GM06990 (cell line): ENCODE measurements around the gene EML1.

ENCODE experiments used
- DNase-seq: peaks from one replicate; pipeline ENCODE4 v3.0.0-alpha.2; 2011; ENCODE audit not compliant: insufficient read length; ENCODE audit errors: extremely low read depth
- H3K27me3 ChIP-seq: replicated peaks from 2 replicates; pipeline ENCODE4 v1.6.0; 2011; ENCODE audit warnings: low read length; ENCODE audit not compliant: control insufficient read depth, insufficient read depth
- H3K36me3 ChIP-seq: 2 replicates; pipeline ENCODE4 v1.5.1; 2011; ENCODE audit warnings: low read length; ENCODE audit not compliant: control insufficient read depth, insufficient read depth
- H3K4me3 ChIP-seq: replicated peaks from 2 replicates; pipeline ENCODE4 v1.5.1; 2011; ENCODE audit warnings: low read depth, mild to moderate bottlenecking, control low read depth, low read length
- TF ChIP-seq, protein P1 (sequence below): IDR thresholded peaks from 2 replicates; pipeline ENCODE4 v1.5.1; 2011; ENCODE audit warnings: low read length, control low read depth, mild to moderate bottlenecking, inconsistent platforms; ENCODE audit not compliant: insufficient read depth, poor library complexity, severe bottlenecking

Gene EML1

DNA sequence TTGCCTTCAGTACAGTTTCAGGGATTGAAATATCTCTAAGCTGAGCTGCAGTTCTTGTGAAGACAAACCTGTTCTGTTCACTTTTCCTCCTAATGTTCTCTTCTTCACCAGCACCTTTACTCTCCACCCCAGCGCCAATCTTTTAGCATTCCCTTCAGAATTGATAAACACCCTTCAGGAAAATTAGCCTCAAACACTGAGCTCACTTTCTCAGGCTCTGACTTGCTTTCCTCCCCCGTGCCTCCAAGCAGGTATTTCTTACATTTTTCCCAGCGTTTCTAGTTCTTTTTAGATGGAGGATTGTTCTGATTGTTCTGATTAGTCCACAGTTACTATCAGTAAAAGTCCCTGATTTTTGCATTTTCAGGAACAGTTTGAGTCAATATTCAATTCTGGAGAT, 183.5 kb downstream of the EML1 start:
- Histone ChIP-seq H3K36me3 (no peaks in the 10 kb centered on the region), H3K4me3 (no peak overlapping the region), H3K27me3 (no peaks in the 10 kb centered on the region; the same call in 1 of the 2 replicates)
- no peak for DNase-seq
- TF ChIP-seq, protein P1, sequence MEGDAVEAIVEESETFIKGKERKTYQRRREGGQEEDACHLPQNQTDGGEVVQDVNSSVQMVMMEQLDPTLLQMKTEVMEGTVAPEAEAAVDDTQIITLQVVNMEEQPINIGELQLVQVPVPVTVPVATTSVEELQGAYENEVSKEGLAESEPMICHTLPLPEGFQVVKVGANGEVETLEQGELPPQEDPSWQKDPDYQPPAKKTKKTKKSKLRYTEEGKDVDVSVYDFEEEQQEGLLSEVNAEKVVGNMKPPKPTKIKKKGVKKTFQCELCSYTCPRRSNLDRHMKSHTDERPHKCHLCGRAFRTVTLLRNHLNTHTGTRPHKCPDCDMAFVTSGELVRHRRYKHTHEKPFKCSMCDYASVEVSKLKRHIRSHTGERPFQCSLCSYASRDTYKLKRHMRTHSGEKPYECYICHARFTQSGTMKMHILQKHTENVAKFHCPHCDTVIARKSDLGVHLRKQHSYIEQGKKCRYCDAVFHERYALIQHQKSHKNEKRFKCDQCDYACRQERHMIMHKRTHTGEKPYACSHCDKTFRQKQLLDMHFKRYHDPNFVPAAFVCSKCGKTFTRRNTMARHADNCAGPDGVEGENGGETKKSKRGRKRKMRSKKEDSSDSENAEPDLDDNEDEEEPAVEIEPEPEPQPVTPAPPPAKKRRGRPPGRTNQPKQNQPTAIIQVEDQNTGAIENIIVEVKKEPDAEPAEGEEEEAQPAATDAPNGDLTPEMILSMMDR: no peak

DNA sequence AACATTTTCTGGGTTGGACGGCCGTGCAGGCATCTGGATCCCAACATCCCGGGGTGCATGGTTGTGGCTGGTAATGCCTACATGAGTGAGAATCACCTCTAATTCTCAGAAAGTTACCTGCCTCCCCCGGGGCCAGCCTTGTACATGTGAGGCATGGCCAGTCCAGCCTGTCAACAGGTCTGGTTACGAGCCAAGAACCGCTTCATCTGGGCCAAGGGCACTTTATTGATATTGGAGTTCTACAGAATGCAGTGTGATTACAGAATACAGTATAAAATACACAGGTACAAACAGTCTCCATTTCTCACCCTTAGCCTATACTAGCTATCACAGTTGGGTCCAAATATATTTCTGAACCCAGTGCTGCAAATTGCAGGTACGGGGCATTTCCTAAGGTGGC, 187.1 kb downstream of the EML1 start:
- H3K36me3 ChIP-seq: no peaks in the 10 kb centered on the region
- no peak for DNase-seq
- no peak overlapping the region for H3K4me3 ChIP-seq
- TF ChIP-seq, protein P1: no peak
- no peaks in the 10 kb centered on the region for H3K27me3 ChIP-seq

- Histone ChIP-seq H3K27me3 (no peaks in the 10 kb centered on the region), H3K4me3 (no peak overlapping the region), H3K36me3 (no peaks in the 10 kb centered on the region)
- DNase-seq: no peak
- TF ChIP-seq, protein P1: no peak
Observed at GRCh38 chr14:99981806-99982205, 188.6 kb downstream of the EML1 start.

DNA sequence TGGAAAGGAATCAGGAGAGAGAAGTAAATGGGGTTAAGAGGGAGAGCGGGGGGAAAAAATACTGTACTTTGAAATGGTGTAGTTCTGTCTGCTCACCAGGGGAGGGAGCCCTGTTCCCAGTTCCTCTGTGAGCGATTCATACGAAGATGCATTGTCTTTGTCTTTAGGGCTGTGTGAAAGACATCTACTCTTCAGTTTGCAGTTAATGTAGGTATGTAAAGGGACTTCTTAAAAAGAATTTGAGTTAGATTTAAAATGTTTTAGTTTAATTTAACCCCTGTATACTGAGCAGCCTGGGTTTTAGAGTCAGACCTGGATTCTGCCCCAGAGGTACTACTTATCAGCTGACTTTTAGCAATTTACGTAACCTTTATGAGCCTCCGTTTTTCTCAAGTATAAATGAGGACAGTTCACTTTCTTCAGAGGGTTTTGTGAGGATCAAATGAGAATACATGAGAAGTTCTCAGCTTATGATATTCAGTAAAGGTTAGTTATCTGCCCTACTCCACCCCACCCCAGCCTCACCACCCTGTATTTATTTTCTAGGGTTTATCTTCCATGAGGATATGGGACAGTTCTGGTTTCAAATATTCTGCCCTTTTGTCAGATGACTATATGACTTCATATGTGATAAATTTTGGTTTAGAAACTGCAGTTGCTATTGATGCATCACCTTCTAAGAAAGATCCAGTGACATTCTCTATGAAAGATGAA, 189.5 kb downstream of the EML1 start:
- Histone ChIP-seq H3K27me3 (no peaks in the 10 kb centered on the region), H3K36me3 (no peaks in the 10 kb centered on the region), H3K4me3 (no peak overlapping the region)
- DNase-seq: no peak
- TF ChIP-seq, protein P1: peak; percentile 83

- H3K4me3 ChIP-seq: no peak overlapping the region
- H3K27me3 ChIP-seq: no peaks in the 10 kb centered on the region
- TF ChIP-seq, protein P1: no peak
- H3K36me3 ChIP-seq: no peaks in the 10 kb centered on the region
- no peak for DNase-seq
Observed at GRCh38 chr14:99983251-99984015, 190.2 kb downstream of the EML1 start.
